Activated naive CD4-positive, alpha-beta T cell treated with Interleukin-2 at 50 U/mL for 16 hours (primary cell): ENCODE data around the gene GALR3.

Experiments
- DNase-seq: peaks from one replicate; pipeline ENCODE4 v3.0.0-alpha.2; 2020

The GALR3 gene

GRCh38 chr22:37824674-37825641, 1.8 kb downstream of the GALR3 start:
- no peak for DNase-seq

GRCh38 chr22:37827056-37827455, 3.9 kb downstream of the GALR3 start:
- DNase-seq, result no peak

GRCh38 chr22:37830093-37830842, 7.1 kb downstream of the GALR3 start:
- no peak for DNase-seq

GRCh38 chr22:37831472-37831871, 8.3 kb downstream of the GALR3 start:
- no peak for DNase-seq

GRCh38 chr22:37832022-37832857, 9.1 kb downstream of the GALR3 start:
- no peak for DNase-seq

- no peak for DNase-seq
Observed at GRCh38 chr22:37842015-37842793, 19.0 kb downstream of the GALR3 start.

GRCh38 chr22:37843741-37844089, 20.5 kb downstream of the GALR3 start:
- peak; percentile 60 for DNase-seq

GRCh38 chr22:37844904-37845329, 21.7 kb downstream of the GALR3 start:
- no peak for DNase-seq

- no peak for DNase-seq
Observed at GRCh38 chr22:37846433-37846832, 23.3 kb downstream of the GALR3 start.

- peak; percentile 17 for DNase-seq
Observed at GRCh38 chr22:37848587-37849088, 25.5 kb downstream of the GALR3 start.

GRCh38 chr22:37849089-37849751, 26.0 kb downstream of the GALR3 start, which contains the start of gene EIF3L:
Gene EIF3L, plus strand, starts transcription at chr22:37849419. Its CDS starts 31 bp downstream, at chr22:37849450.
- DNase-seq, result peak; percentile 92

- no peak for DNase-seq
Observed at GRCh38 chr22:37850801-37851200, 27.6 kb downstream of the GALR3 start.

GRCh38 chr22:37852418-37852817, 29.2 kb downstream of the GALR3 start:
- DNase-seq, result no peak

- no peak for DNase-seq
Observed at GRCh38 chr22:37854946-37855345, 31.8 kb downstream of the GALR3 start.

- no peak for DNase-seq
Observed at GRCh38 chr22:37855462-37855861, 32.3 kb downstream of the GALR3 start.

GRCh38 chr22:37860796-37861421, 37.7 kb downstream of the GALR3 start:
- no peak for DNase-seq

- no peak for DNase-seq
Observed at GRCh38 chr22:37862570-37863325, 39.6 kb downstream of the GALR3 start.

- DNase-seq, result no peak
Observed at GRCh38 chr22:37865510-37865909, 42.3 kb downstream of the GALR3 start.

GRCh38 chr22:37870273-37870672, 47.1 kb downstream of the GALR3 start:
- DNase-seq, result no peak
